HG02970 (cell line): Measurements from ENCODE around the gene AP1B1.

ENCODE experiments used
- ATAC-seq: cut with Tn5 transposase; IDR thresholded peaks from one replicate; pipeline ENCODE4 v1.9.1; 2021; ENCODE audit warnings: mild to moderate bottlenecking, moderate library complexity, moderate number of reproducible peaks; ENCODE audit not compliant: unreplicated experiment, low FRiP score

The AP1B1 gene

GRCh38 chr22:29302681-29303465, 85.5 kb downstream of the AP1B1 start:
- no peak for ATAC-seq

- no peak for ATAC-seq
These were observed 86.0 kb downstream of the AP1B1 start for GRCh38 chr22:29302402-29302680.

GRCh38 chr22:29301716-29302401, 86.5 kb downstream of the AP1B1 start:
- no peak for ATAC-seq

- ATAC-seq: no peak
These were observed 87.4 kb downstream of the AP1B1 start for GRCh38 chr22:29300807-29301601.

GRCh38 chr22:29300467-29300806, 87.9 kb downstream of the AP1B1 start:
- no peak for ATAC-seq

- no peak for ATAC-seq
These were observed 89.1 kb downstream of the AP1B1 start for GRCh38 chr22:29299136-29299900.

GRCh38 chr22:29298641-29299040, 89.7 kb downstream of the AP1B1 start:
- no peak for ATAC-seq

GRCh38 chr22:29292379-29292778, 96.0 kb downstream of the AP1B1 start:
- ATAC-seq: no peak

GRCh38 chr22:29291215-29291614, 97.2 kb downstream of the AP1B1 start:
- no peak for ATAC-seq

GRCh38 chr22:29290061-29290460, 98.3 kb downstream of the AP1B1 start:
- no peak for ATAC-seq

GRCh38 chr22:29288837-29289236, 99.5 kb downstream of the AP1B1 start:
- ATAC-seq: no peak

GRCh38 chr22:29284196-29284595, 104.2 kb downstream of the AP1B1 start:
- ATAC-seq: no peak

GRCh38 chr22:29277927-29278326, 110.4 kb downstream of the AP1B1 start:
- ATAC-seq: no peak
